K562 (cell line): Measurements from ENCODE around the gene ZMIZ1. TPM values are rescaled to one million over a fixed set of nuclear protein-coding genes. Genes with fewer than 3 reads are reported as not detected.
A peak's percentile ranks its signal among the peaks of the same experiment; 100 is the strongest.

Source experiments
- ATAC-seq: fragments of 200-7000 bp; cut with Tn5 transposase; 3 replicates; pipeline ENCODE4 v1.9.1; 2020; ENCODE audit warnings: moderate library complexity
- BruUV-seq: library from RNA; stranded (reverse); fragments of 400-500 nt; replicated peaks from 2 replicates; lab custom pipeline; 2021; lab: Mats Ljungman, UMichigan
- CTCF ChIA-PET: fragments of 300-600 bp; formaldehyde crosslinking; extraction: SDS; loops from one replicate; lab custom pipeline; 2021; ENCODE audit warnings: low intra/inter-chr PET ratio; lab: Yijun Ruan, JAX
- POLR2A ChIA-PET: fragments of 300-600, 350-650 bp; sonication (Branson Sonifier 250); formaldehyde crosslinking; extraction: SDS; loops from one replicate; lab custom pipeline; 2021; ENCODE audit warnings: antibody characterized with exemption, inconsistent platforms; lab: Yijun Ruan, JAX
- DNase-seq, 4 experiments: peaks; one replicate each; pipeline versions ENCODE4 v3.0.0 to v3.0.0-alpha.2; 2011 to 2018; ENCODE audit warnings: low spot score in 3 of 4, mixed read lengths in 3 of 4; ENCODE audit errors: extremely low read depth in 1 of 4
- FAIRE-seq: peaks from 2 replicates; lab custom pipeline; 2011; peaks lifted over from hg19 to GRCh38; lab: Jason Lieb, UNC
- H2AFZ ChIP-seq: 2 replicates; pipeline ENCODE4 v1.6.0; 2011; ENCODE audit warnings: low read depth, low read length, control low read depth, inconsistent platforms
- H3K27ac ChIP-seq: fragments of 200-600 bp; 3 replicates; pipeline ENCODE4 v1.8.0; 2011; ENCODE audit warnings: low read depth, mild to moderate bottlenecking, control low read depth, inconsistent platforms, low read length, moderate library complexity, mixed read lengths; ENCODE audit errors: extremely low read depth
- H3K27me3 ChIP-seq, 2 experiments: fragments of 300-600 bp in 1 of 2; 2 replicates in 1 of 2; 3 replicates in 1 of 2; pipeline versions ENCODE4 v1.6.0 to v1.8.0; 2011; ENCODE audit warnings: inconsistent platforms in 2 of 2, low read length in 2 of 2, mild to moderate bottlenecking in 1 of 2, mixed read lengths in 1 of 2, moderate library complexity in 1 of 2; ENCODE audit not compliant: control insufficient read depth in 2 of 2, insufficient read depth in 2 of 2
- H3K36me3 ChIP-seq: fragments of 300-600 bp; 3 replicates; pipeline ENCODE4 v1.8.0; 2011; ENCODE audit warnings: mild to moderate bottlenecking, low read length, inconsistent platforms; ENCODE audit not compliant: control insufficient read depth, insufficient read depth
- H3K4me1 ChIP-seq, 2 experiments: fragments of 200-600 bp in 1 of 2; replicated peaks in 1 of 2; 2 replicates in 1 of 2; 3 replicates in 1 of 2; pipeline versions ENCODE4 v1.5.1 to v1.8.0; 2011; ENCODE audit warnings: inconsistent platforms in 2 of 2, low read length in 2 of 2, mild to moderate bottlenecking in 1 of 2, mixed read lengths in 1 of 2, moderate library complexity in 1 of 2; ENCODE audit not compliant: control insufficient read depth in 2 of 2, insufficient read depth in 2 of 2
- H3K4me2 ChIP-seq: 2 replicates; pipeline ENCODE4 v1.6.1; 2011; ENCODE audit warnings: low read length, control low read depth, inconsistent platforms, mixed read lengths; ENCODE audit not compliant: insufficient read depth
- H3K4me3 ChIP-seq: fragments of 200-600 bp; sonication (generic), shearing (Covaris generic); 2 replicates; pipeline ENCODE4 v1.5.1; 2016; ENCODE audit warnings: control low read depth, inconsistent platforms
- H3K79me2 ChIP-seq: fragments of 200-600 bp; 3 replicates; pipeline ENCODE4 v1.8.0; 2011; ENCODE audit warnings: low read length, inconsistent platforms; ENCODE audit not compliant: control insufficient read depth, insufficient read depth
- H3K9ac ChIP-seq, 2 experiments: 2 replicates each; pipeline versions ENCODE4 v1.6.0 to v1.6.1; 2011; ENCODE audit warnings: low read depth in 2 of 2, low read length in 2 of 2, control low read depth in 1 of 2, inconsistent platforms in 1 of 2, mild to moderate bottlenecking in 1 of 2, mixed read lengths in 1 of 2; ENCODE audit not compliant: insufficient read depth in 1 of 2
- H3K9me1 ChIP-seq: one replicate; pipeline ENCODE4 v1.6.0; 2011; ENCODE audit warnings: inconsistent platforms, mild to moderate bottlenecking, low read length, moderate library complexity; ENCODE audit not compliant: control insufficient read depth, insufficient read depth
- H3K9me3 ChIP-seq: replicated peaks from 2 replicates; pipeline ENCODE4 v1.5.1; 2011; ENCODE audit warnings: low read depth, low read length, inconsistent platforms; ENCODE audit not compliant: control insufficient read depth, insufficient read depth
- H4K20me1 ChIP-seq: replicated peaks from 2 replicates; pipeline ENCODE4 v1.6.1; 2011; ENCODE audit warnings: low read length, inconsistent platforms, mixed read lengths; ENCODE audit not compliant: control insufficient read depth, insufficient read depth
- ATF7 ChIP-seq: fragments of 450-650 bp; IDR thresholded peaks from 2 replicates; pipeline ENCODE4 v1.7.1; 2014; ENCODE audit warnings: mild to moderate bottlenecking, moderate library complexity
- BRD4 ChIP-seq: fragments of 200-600 bp; sonication (generic); IDR thresholded peaks from 2 replicates; pipeline ENCODE4 v1.6.1; 2017; ENCODE audit warnings: inconsistent platforms
- CEBPG ChIP-seq, 3 experiments: fragments of 200-800 bp in 1 of 3; sonication (Bioruptor generic) in 1 of 3; sonication (generic) in 1 of 3; formaldehyde crosslinking in 1 of 3; IDR thresholded peaks in 2 of 3; conservative IDR thresholded peaks in 1 of 3; 2 replicates each; pipeline versions ENCODE4 v1.6.1 to v1.8.0; 2016 to 2022; ENCODE audit warnings: missing compliant biosample characterization in 2 of 3, missing genetic modification characterization in 2 of 3, mild to moderate bottlenecking in 1 of 3, missing genetic modification reagents in 1 of 3
- EWSR1 ChIP-seq: fragments of 450-650 bp; IDR thresholded peaks from 2 replicates; pipeline ENCODE4 v1.6.1; 2018; ENCODE audit warnings: borderline replicate concordance, mild to moderate bottlenecking, low read depth, moderate library complexity; ENCODE audit not compliant: partially characterized antibody
- FIP1L1 ChIP-seq: fragments of 200-400 bp; formaldehyde crosslinking; IDR thresholded peaks from 2 replicates; pipeline ENCODE4 v1.6.1; 2018; ENCODE audit warnings: mild to moderate bottlenecking, low read depth, low read length; ENCODE audit not compliant: poor library complexity, severe bottlenecking
- HEY1 ChIP-seq: fragments of 250-450 bp; sonication (Bioruptor Pico); IDR thresholded peaks from 2 replicates; pipeline ENCODE4 v1.5.0; 2020; ENCODE audit warnings: mild to moderate bottlenecking, moderate library complexity, borderline replicate concordance
- PCBP2 ChIP-seq: fragments of 200-400 bp; formaldehyde crosslinking; IDR thresholded peaks from 2 replicates; pipeline ENCODE4 v1.6.1; 2018; ENCODE audit warnings: low read length, low read depth, mild to moderate bottlenecking, moderate library complexity; ENCODE audit not compliant: poor library complexity, severe bottlenecking
- PTBP1 ChIP-seq: fragments of 200-400 bp; formaldehyde crosslinking; IDR thresholded peaks from 2 replicates; pipeline ENCODE4 v1.6.1; 2017; ENCODE audit warnings: low read depth, low read length
- PYGO2 ChIP-seq: fragments of 450-650 bp; IDR thresholded peaks from 2 replicates; pipeline ENCODE4 v1.6.1; 2016; ENCODE audit warnings: mild to moderate bottlenecking, missing genetic modification characterization, moderate library complexity, missing compliant biosample characterization
- RHOXF2B ChIP-seq: fragments of 250-450 bp; sonication (Bioruptor Pico); conservative IDR thresholded peaks from 2 replicates; pipeline ENCODE4 v1.5.1; 2021
- SAFB2 ChIP-seq: fragments of 200-400 bp; formaldehyde crosslinking; IDR thresholded peaks from 2 replicates; pipeline ENCODE4 v1.6.1; 2018; ENCODE audit warnings: borderline replicate concordance, low read length, low read depth, moderate library complexity; ENCODE audit not compliant: severe bottlenecking
- TSC22D4 ChIP-seq: fragments of 450-650 bp; IDR thresholded peaks from 2 replicates; pipeline ENCODE4 v1.6.1; 2016; ENCODE audit warnings: missing genetic modification characterization, missing biosample characterization, control low read depth
- ZC3H11A ChIP-seq: IDR thresholded peaks from 2 replicates; pipeline ENCODE4 v1.6.1; 2012; ENCODE audit warnings: low read depth, low read length, improper control_type of control experiment
- ZC3H4 ChIP-seq: sonication (generic); formaldehyde crosslinking; IDR thresholded peaks from 2 replicates; pipeline ENCODE4 v1.9.0; 2021; ENCODE audit warnings: missing genetic modification reagents, borderline replicate concordance
- ZNF121 ChIP-seq: sonication (generic); formaldehyde crosslinking; conservative IDR thresholded peaks from 2 replicates; pipeline ENCODE4 v1.8.0; 2022; ENCODE audit warnings: missing genetic modification reagents
- WGBS: fragments of 100-300 bp; shearing (Covaris generic); methylation state at CpG from one replicate; pipeline ENCODE4 v1.1.6; 2016; ENCODE audit warnings: low coverage, mixed read lengths; ENCODE audit not compliant: insufficient coverage; ENCODE audit errors: missing lambda C conversion rate; 5-methylcytosine and 5-hydroxymethylcytosine counted together
- in situ Hi-C: fragments of 300-500 bp; cut with MboI; formaldehyde crosslinking; loops from 4 replicates; pipeline ENCODE4 v1.15.0; 2018; ENCODE audit warnings: inconsistent platforms, mixed read lengths
- intact Hi-C: fragments of 100-400 bp; cut with micrococcal nuclease; formaldehyde crosslinking; loops from 2 replicates; pipeline ENCODE4 v1.14.2; 2022
- polyA plus RNA-seq, 8 experiments: library from polyadenylated mRNA; depleted of rRNA in 4 of 8; stranded (reverse) in 5 of 8; unstranded in 3 of 8; fragments of >200 nt; fragmentation: Nextera tagmentation in 2 of 8; fragmentation: Illumina TruSeq in 1 of 8; extraction: Ambion mirVana in 2 of 8; extraction: Trizol in 1 of 8; gene quantifications; 2 replicates each; pipeline versions ENCODE4 v1.2.1 to v1.2.3, GENCODE V29; 2011 to 2014; ENCODE audit warnings: inconsistent platforms in 1 of 8, missing spikeins in 1 of 8
- total RNA-seq, 7 experiments: library from RNA; depleted of rRNA in 6 of 7; stranded (reverse); fragments of >200 nt in 6 of 7; fragmentation: Illumina TruSeq in 2 of 7; extraction: Trizol in 2 of 7; gene quantifications; 2 replicates each; pipeline versions ENCODE4 v1.2.1 to v1.2.3, GENCODE V29; 2011 to 2021; ENCODE audit warnings: low replicate concordance in 1 of 7
- TF ChIP-seq, protein P1 (sequence below): fragments of 250-450 bp; sonication (Bioruptor Pico); IDR thresholded peaks from 2 replicates; pipeline ENCODE4 v1.4.0; 2020; ENCODE audit warnings: mild to moderate bottlenecking, moderate library complexity

The ZMIZ1 gene
- total and polyA plus RNA-seq, 9 of the 15 experiments (the other 6 are each of a cell fraction or from before 2014, with no cell fraction given), result 1.0 to 37.3 (median 4.3) TPM

DNA sequence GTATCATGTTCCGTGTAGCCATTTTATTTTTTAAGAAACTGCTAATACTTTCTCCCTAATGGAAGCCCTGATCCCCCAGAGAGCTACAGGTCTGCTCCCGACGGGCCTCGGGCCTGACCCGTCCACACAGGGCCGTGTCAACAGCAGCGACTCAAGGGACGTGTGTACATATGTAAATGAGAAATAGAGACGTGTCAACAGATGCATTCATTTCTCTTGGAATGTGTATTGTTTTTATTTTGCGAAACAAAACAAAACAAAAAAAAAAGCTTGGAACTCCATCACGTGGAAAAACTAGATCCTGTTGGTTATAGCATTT lies 246.8 kb downstream of the ZMIZ1 start:
- 72% methylated on average over 11 of the region's 11 CpGs for WGBS
- POLR2A ChIA-PET, result no interaction called here
- Histone ChIP-seq H2AFZ (no peak overlapping the region), H3K27ac (no peak overlapping the region), H3K4me1 (peaks cover 21 to 36% of the 10 kb centered on the region in 2 experiments), H3K79me2 (no peaks in the 10 kb centered on the region), H3K9me1 (peaks cover 6% of the 10 kb centered on the region), H4K20me1 (no peaks in the 10 kb centered on the region), H3K9me3 (no peaks in the 10 kb centered on the region), H3K27me3 (peaks cover 0 to 12% of the 10 kb centered on the region in 2 experiments; a peak in 3 of 5 replicates), H3K4me3 (no peak overlapping the region), H3K9ac (no peak overlapping the region), H3K36me3 (peaks cover 5% of the 10 kb centered on the region; the same call in 1 of the 3 replicates), H3K4me2 (no peak overlapping the region)
- ATAC-seq (no peak), DNase-seq (no peak), FAIRE-seq (peak; percentile 19)
- in situ Hi-C loops, result no loop called here
- no TSS peak for BruUV-seq
- intact Hi-C loops, result no loop called here
- CTCF ChIA-PET, result no interaction called here
- TF ChIP-seq ATF7 (no peak), TSC22D4 (tag) (no peak), ZC3H4 (CRISPR knock-in tag) (no peak), PCBP2 (no peak), FIP1L1 (no peak), EWSR1 (no peak), PTBP1 (no peak), SAFB2 (no peak), ZNF121 (no peak), RHOXF2B (CRISPR knock-in tag) (no peak), CEBPG (CRISPR knock-in tag; IDR thresholded peaks at IDR 0.05) (no peak), CEBPG (tag; conservative IDR thresholded peaks at IDR 0.05 in 1 of 2, IDR thresholded peaks at IDR 0.05 in 1 of 2) (no peak), BRD4 (no peak), HEY1 (no peak), PYGO2 (tag) (no peak), ZC3H11A (no peak)
- TF ChIP-seq, protein P1, sequence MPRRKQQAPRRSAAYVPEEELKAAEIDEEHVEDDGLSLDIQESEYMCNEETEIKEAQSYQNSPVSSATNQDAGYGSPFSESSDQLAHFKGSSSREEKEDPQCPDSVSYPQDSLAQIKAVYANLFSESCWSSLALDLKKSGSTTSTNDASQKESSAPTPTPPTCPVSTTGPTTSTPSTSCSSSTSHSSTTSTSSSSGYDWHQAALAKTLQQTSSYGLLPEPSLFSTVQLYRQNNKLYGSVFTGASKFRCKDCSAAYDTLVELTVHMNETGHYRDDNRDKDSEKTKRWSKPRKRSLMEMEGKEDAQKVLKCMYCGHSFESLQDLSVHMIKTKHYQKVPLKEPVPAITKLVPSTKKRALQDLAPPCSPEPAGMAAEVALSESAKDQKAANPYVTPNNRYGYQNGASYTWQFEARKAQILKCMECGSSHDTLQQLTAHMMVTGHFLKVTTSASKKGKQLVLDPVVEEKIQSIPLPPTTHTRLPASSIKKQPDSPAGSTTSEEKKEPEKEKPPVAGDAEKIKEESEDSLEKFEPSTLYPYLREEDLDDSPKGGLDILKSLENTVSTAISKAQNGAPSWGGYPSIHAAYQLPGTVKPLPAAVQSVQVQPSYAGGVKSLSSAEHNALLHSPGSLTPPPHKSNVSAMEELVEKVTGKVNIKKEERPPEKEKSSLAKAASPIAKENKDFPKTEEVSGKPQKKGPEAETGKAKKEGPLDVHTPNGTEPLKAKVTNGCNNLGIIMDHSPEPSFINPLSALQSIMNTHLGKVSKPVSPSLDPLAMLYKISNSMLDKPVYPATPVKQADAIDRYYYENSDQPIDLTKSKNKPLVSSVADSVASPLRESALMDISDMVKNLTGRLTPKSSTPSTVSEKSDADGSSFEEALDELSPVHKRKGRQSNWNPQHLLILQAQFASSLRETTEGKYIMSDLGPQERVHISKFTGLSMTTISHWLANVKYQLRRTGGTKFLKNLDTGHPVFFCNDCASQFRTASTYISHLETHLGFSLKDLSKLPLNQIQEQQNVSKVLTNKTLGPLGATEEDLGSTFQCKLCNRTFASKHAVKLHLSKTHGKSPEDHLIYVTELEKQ, result no peak
